Astrocyte (in vitro differentiated cells and primary cell): ENCODE data around the gene DOCK7. TPM values are rescaled to one million over a fixed set of nuclear protein-coding genes. Genes with fewer than 3 reads are reported as not detected.
A peak's percentile ranks its signal among the peaks of the same experiment; 100 is the strongest.

Source experiments
- DNase-seq: peaks from one replicate; pipeline ENCODE4 v3.0.0-alpha.2; 2010; ENCODE audit warnings: low read depth
- FAIRE-seq: peaks from 2 replicates; lab custom pipeline; 2011; peaks lifted over from hg19 to GRCh38; lab: Jason Lieb, UNC
- H2AFZ ChIP-seq: 2 replicates; pipeline ENCODE4 v1.6.0; 2012; ENCODE audit warnings: low read depth, low read length, inconsistent platforms
- H3K27ac ChIP-seq: 2 replicates; pipeline ENCODE4 v1.5.1; 2011; ENCODE audit warnings: low read depth, low read length, inconsistent platforms
- H3K27me3 ChIP-seq: 2 replicates; pipeline ENCODE4 v1.6.0; 2011; ENCODE audit warnings: low read length, inconsistent platforms; ENCODE audit not compliant: insufficient read depth
- H3K36me3 ChIP-seq: 2 replicates; pipeline ENCODE4 v1.5.1; 2011; ENCODE audit warnings: low read length, inconsistent platforms; ENCODE audit not compliant: insufficient read depth
- H3K4me1 ChIP-seq: 2 replicates; pipeline ENCODE4 v1.5.1; 2011; ENCODE audit warnings: low read length, inconsistent platforms; ENCODE audit not compliant: insufficient read depth
- H3K4me2 ChIP-seq: 2 replicates; pipeline ENCODE4 v1.6.0; 2012; ENCODE audit warnings: low read length, inconsistent platforms
- H3K4me3 ChIP-seq: 2 replicates; pipeline ENCODE4 v1.5.1; 2011; ENCODE audit warnings: low read depth, mild to moderate bottlenecking, low read length, inconsistent platforms; ENCODE audit not compliant: insufficient read depth
- H3K79me2 ChIP-seq: 2 replicates; pipeline ENCODE4 v1.6.0; 2012; ENCODE audit warnings: mild to moderate bottlenecking, low read length, inconsistent platforms; ENCODE audit not compliant: insufficient read depth
- H3K9ac ChIP-seq: 2 replicates; pipeline ENCODE4 v1.6.0; 2012; ENCODE audit warnings: mild to moderate bottlenecking, low read length, inconsistent platforms
- H3K9me3 ChIP-seq: 2 replicates; pipeline ENCODE4 v1.5.1; 2012; ENCODE audit warnings: low read depth, mild to moderate bottlenecking, low read length, inconsistent platforms; ENCODE audit not compliant: insufficient read depth
- H4K20me1 ChIP-seq: 2 replicates; pipeline ENCODE4 v1.6.0; 2012; ENCODE audit warnings: low read length, inconsistent platforms; ENCODE audit not compliant: insufficient read depth
- H3K27ac Mint-ChIP-seq: one replicate; pipeline ENCODE4 v1.8.0; 2021; ENCODE audit warnings: mild to moderate bottlenecking, mixed read lengths; ENCODE audit not compliant: unreplicated experiment
- H3K27me3 Mint-ChIP-seq: one replicate; pipeline ENCODE4 v1.8.0; 2021; ENCODE audit warnings: low read depth, mixed read lengths; ENCODE audit not compliant: unreplicated experiment
- H3K36me3 Mint-ChIP-seq: one replicate; pipeline ENCODE4 v1.8.0; 2021; ENCODE audit warnings: low read depth, mixed read lengths; ENCODE audit not compliant: unreplicated experiment
- H3K4me1 Mint-ChIP-seq: one replicate; pipeline ENCODE4 v1.8.0; 2021; ENCODE audit warnings: low read depth, mixed read lengths; ENCODE audit not compliant: unreplicated experiment
- H3K4me3 Mint-ChIP-seq: one replicate; pipeline ENCODE4 v1.8.0; 2021; ENCODE audit warnings: mild to moderate bottlenecking, moderate library complexity, mixed read lengths; ENCODE audit not compliant: unreplicated experiment
- H3K9me3 Mint-ChIP-seq: one replicate; pipeline ENCODE4 v1.8.0; 2021; ENCODE audit warnings: mild to moderate bottlenecking, mixed read lengths; ENCODE audit not compliant: unreplicated experiment
- EZH2 ChIP-seq: IDR thresholded peaks from 2 replicates; pipeline ENCODE4 v1.6.1; 2012; ENCODE audit warnings: mild to moderate bottlenecking, low read length, inconsistent platforms; ENCODE audit not compliant: insufficient read depth
- total RNA-seq: library from RNA; stranded (reverse); gene quantifications from 2 replicates; pipeline ENCODE4 v1.2.1, GENCODE V29; 2021
- TF ChIP-seq, protein P1 (sequence below): IDR thresholded peaks from 2 replicates; pipeline ENCODE4 v1.5.1; 2011; ENCODE audit warnings: low read depth, mild to moderate bottlenecking, inconsistent platforms, low read length, moderate library complexity; ENCODE audit not compliant: insufficient read depth

DOCK7 gene
- total RNA-seq, 1 donor from 2014 or later, result 68.7 TPM

DNA sequence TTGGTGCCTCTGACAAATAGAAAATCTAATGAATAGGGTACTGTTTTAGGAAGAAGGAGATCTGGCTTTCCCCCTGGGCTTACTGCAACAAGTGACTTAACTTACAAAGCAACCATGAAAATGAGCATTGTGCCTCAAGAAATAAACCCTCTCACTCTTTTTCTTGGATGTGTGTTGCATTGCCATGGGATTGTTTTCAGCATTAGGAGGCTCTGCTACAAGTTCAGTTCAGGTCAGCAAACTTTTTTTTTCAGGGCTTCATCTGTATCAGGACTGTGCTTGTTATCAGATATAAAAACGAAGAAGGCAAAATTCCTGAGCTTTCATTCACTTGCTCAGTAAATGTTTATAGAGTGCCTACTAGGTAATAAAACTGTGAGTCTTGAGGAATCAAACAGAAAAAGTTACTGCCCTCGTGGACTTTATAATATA, 37.8 kb upstream of the DOCK7 start:
- FAIRE-seq (no peak), DNase-seq (peak; percentile 18)
- no peak overlapping the region for H2AFZ ChIP-seq

DNA sequence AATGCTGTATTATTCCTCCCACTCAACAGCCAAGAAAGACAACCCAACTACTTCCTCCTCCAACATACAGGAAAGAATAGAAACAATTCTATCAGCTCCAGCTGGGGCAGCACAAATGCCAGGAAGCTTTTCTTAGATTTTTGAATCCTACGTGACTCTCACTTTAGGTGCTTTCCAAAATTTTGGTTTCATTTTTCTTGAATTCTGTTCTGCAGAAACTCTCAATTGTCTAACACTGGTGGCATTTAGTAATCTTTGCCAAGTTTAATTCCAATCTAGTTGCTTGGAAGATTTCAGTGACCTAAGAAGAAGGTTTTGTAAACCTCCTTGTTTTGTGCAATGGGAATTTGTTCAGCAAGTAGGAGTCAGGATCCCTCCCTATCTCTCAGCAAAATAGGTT, 37.1 kb upstream of the DOCK7 start:
- Histone ChIP-seq H3K27me3 (no peaks in the 10 kb centered on the region), H3K27ac (no peak overlapping the region), H3K79me2 (no peaks in the 10 kb centered on the region), H3K36me3 (no peaks in the 10 kb centered on the region), H2AFZ (no peak overlapping the region), H3K4me3 (no peak overlapping the region), H3K9me3 (no peaks in the 10 kb centered on the region), H3K9ac (no peak overlapping the region), H3K4me1 (no peaks in the 10 kb centered on the region), H3K4me2 (peak overlapping the region; percentile 63), H4K20me1 (no peaks in the 10 kb centered on the region)
- DNase-seq (peak; percentile 84), FAIRE-seq (no peak)
- Mint-ChIP-seq H3K27me3 (no peaks in the 10 kb centered on the region), H3K4me1 (peaks cover 23% of the 10 kb centered on the region), H3K27ac (no peak overlapping the region), H3K9me3 (no peaks in the 10 kb centered on the region), H3K4me3 (no peak overlapping the region), H3K36me3 (no peaks in the 10 kb centered on the region)
- no peak for TF ChIP-seq EZH2
- TF ChIP-seq, protein P1, sequence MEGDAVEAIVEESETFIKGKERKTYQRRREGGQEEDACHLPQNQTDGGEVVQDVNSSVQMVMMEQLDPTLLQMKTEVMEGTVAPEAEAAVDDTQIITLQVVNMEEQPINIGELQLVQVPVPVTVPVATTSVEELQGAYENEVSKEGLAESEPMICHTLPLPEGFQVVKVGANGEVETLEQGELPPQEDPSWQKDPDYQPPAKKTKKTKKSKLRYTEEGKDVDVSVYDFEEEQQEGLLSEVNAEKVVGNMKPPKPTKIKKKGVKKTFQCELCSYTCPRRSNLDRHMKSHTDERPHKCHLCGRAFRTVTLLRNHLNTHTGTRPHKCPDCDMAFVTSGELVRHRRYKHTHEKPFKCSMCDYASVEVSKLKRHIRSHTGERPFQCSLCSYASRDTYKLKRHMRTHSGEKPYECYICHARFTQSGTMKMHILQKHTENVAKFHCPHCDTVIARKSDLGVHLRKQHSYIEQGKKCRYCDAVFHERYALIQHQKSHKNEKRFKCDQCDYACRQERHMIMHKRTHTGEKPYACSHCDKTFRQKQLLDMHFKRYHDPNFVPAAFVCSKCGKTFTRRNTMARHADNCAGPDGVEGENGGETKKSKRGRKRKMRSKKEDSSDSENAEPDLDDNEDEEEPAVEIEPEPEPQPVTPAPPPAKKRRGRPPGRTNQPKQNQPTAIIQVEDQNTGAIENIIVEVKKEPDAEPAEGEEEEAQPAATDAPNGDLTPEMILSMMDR, result no peak

More for the DNA sequence above, 37.8 kb upstream of the DOCK7 start:
- H3K4me1 ChIP-seq, result no peaks in the 10 kb centered on the region
- H3K27ac Mint-ChIP-seq, result no peak overlapping the region
- H3K27ac ChIP-seq, result no peak overlapping the region
- no peak overlapping the region for H3K4me2 ChIP-seq
- no peaks in the 10 kb centered on the region for H3K36me3 Mint-ChIP-seq
- no peaks in the 10 kb centered on the region for H4K20me1 ChIP-seq
- no peaks in the 10 kb centered on the region for H3K27me3 ChIP-seq
- no peak overlapping the region for H3K4me3 Mint-ChIP-seq
- peaks cover 18% of the 10 kb centered on the region for H3K4me1 Mint-ChIP-seq
- no peaks in the 10 kb centered on the region for H3K9me3 ChIP-seq
- no peaks in the 10 kb centered on the region for H3K36me3 ChIP-seq
- no peak overlapping the region for H3K4me3 ChIP-seq
- no peaks in the 10 kb centered on the region for H3K79me2 ChIP-seq
- no peaks in the 10 kb centered on the region for H3K9me3 Mint-ChIP-seq
- no peak overlapping the region for H3K9ac ChIP-seq
- H3K27me3 Mint-ChIP-seq, result no peaks in the 10 kb centered on the region
- TF ChIP-seq, protein P1, result no peak

DNA sequence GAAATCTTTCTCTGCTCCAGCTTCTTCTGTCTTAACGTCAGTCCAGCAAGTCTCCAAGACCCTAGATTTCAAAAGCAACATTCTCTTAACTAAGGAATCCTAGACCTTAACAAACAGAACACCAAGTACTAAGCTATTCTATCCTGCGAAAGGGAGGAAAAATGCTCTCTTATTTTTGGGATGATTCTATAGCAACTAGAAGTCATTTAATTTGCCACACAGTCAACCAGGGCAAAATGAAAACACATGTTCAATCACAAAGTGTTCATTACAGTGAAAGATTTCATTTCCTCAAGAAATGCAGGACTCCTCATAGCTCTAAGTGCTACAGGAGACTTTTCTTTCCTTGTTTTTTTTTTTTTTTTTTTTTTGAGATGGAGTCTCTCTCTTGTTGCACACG, 36.2 kb upstream of the DOCK7 start:
- Histone ChIP-seq H3K4me2 (no peak overlapping the region), H3K27ac (no peak overlapping the region), H3K9ac (no peak overlapping the region), H2AFZ (no peak overlapping the region), H4K20me1 (no peaks in the 10 kb centered on the region), H3K36me3 (no peaks in the 10 kb centered on the region), H3K9me3 (no peaks in the 10 kb centered on the region), H3K4me3 (no peak overlapping the region), H3K79me2 (no peaks in the 10 kb centered on the region), H3K4me1 (no peaks in the 10 kb centered on the region), H3K27me3 (no peaks in the 10 kb centered on the region)
- no peak for FAIRE-seq
- Mint-ChIP-seq H3K36me3 (no peaks in the 10 kb centered on the region), H3K4me3 (no peak overlapping the region), H3K27ac (no peak overlapping the region), H3K27me3 (no peaks in the 10 kb centered on the region), H3K9me3 (no peaks in the 10 kb centered on the region), H3K4me1 (peaks cover 23% of the 10 kb centered on the region)
- no peak for DNase-seq
- TF ChIP-seq, protein P1, result no peak
- TF ChIP-seq EZH2, result no peak
